ENCODE results near the gene LDLRAP1.

The LDLRAP1 gene

DNA sequence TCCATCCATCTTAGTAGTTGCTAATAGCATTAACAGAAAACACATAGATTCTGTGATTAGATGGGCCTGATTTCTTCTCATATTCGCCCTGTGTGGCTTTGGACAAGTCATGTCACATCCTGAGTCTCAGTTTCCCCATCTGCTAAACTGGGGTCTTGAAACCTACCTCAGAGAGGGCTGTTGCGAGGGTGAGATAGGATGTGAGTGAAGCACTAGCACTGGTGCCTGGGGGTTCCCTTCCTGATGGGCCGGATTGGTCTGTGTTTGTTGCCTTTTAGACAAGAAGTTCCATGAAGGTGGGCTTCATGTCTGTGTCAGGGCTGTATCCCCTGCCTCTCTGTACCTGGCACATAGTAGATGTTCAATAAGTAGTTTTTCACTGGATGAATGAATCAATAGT is 69.7 kb downstream of the LDLRAP1 start:
- no peak for DNase-seq (ENCODE audit: low spot score)
- TF ChIP-seq, protein P1, sequence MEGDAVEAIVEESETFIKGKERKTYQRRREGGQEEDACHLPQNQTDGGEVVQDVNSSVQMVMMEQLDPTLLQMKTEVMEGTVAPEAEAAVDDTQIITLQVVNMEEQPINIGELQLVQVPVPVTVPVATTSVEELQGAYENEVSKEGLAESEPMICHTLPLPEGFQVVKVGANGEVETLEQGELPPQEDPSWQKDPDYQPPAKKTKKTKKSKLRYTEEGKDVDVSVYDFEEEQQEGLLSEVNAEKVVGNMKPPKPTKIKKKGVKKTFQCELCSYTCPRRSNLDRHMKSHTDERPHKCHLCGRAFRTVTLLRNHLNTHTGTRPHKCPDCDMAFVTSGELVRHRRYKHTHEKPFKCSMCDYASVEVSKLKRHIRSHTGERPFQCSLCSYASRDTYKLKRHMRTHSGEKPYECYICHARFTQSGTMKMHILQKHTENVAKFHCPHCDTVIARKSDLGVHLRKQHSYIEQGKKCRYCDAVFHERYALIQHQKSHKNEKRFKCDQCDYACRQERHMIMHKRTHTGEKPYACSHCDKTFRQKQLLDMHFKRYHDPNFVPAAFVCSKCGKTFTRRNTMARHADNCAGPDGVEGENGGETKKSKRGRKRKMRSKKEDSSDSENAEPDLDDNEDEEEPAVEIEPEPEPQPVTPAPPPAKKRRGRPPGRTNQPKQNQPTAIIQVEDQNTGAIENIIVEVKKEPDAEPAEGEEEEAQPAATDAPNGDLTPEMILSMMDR (IDR thresholded peaks at IDR 0.05; ENCODE audit: borderline replicate concordance, control extremely low read depth, extremely low read depth, insufficient read depth, missing control alignments): no peak

DNA sequence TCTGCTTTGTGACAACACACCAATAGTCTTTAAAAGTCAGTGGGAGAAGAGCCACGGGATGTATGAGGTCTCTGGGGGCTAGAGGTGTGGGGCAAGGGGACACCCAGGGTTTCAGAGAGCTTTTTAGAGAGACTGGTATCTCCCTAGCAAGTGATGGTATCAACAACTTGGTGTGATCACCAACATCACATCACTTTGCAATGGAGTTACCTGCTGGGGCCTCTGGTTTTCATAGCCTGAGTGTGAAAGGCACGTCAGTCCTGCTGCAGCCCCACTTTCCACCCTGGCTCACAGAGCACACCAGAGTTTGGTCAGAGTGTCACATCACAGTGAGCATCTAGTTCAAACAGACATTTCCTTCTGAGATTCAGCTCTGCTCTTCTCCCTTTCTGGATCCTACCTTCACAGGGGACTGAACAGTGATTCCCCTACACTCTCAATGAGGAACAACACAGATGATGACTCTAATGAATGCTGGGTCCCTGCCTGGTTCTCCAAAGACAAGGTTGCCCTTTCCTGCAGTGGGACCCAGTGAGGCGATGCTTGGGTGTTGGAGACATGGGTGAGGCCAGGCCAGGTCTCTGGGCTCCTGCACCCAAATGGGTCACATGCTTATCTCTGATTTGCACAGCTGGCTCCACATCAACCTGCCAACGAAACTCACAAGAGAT is 71.2 kb downstream of the LDLRAP1 start:
- in situ Hi-C loops (cut with MboI; ENCODE audit: low sequenced_read_pairs, unreplicated experiment): no loop called here
- TF ChIP-seq, protein P1 (IDR thresholded peaks at IDR 0.05; ENCODE audit: borderline replicate concordance, control extremely low read depth, extremely low read depth, insufficient read depth, missing control alignments): no peak
- DNase-seq (ENCODE audit: low spot score): no peak

More for the DNA sequence above, 69.7 kb downstream of the LDLRAP1 start:
- in situ Hi-C loops (cut with MboI; ENCODE audit: low sequenced_read_pairs, unreplicated experiment): no loop called here

DNA sequence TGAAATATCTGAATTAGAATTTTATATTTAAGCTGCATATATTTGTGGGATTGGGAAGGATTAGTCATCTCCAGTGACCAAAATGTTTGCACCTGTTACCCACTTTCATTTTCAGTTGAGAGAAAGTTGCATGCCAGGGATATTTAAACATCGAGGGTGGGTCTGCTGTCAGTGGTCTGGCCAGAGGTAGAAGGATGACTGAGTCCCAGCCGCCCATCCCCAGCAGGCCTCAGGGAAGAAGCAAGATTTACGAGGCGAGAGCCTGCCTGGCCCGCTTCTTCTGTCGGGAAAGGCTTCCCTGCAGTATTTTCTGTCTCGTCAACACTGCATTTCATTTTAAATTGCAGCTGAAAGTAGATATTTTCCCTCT is 71.8 kb downstream of the LDLRAP1 start:
- DNase-seq (ENCODE audit: low spot score): no peak
- TF ChIP-seq, protein P1 (IDR thresholded peaks at IDR 0.05; ENCODE audit: borderline replicate concordance, control extremely low read depth, extremely low read depth, insufficient read depth, missing control alignments): no peak
- in situ Hi-C loops (cut with MboI; ENCODE audit: low sequenced_read_pairs, unreplicated experiment): no loop called here

DNA sequence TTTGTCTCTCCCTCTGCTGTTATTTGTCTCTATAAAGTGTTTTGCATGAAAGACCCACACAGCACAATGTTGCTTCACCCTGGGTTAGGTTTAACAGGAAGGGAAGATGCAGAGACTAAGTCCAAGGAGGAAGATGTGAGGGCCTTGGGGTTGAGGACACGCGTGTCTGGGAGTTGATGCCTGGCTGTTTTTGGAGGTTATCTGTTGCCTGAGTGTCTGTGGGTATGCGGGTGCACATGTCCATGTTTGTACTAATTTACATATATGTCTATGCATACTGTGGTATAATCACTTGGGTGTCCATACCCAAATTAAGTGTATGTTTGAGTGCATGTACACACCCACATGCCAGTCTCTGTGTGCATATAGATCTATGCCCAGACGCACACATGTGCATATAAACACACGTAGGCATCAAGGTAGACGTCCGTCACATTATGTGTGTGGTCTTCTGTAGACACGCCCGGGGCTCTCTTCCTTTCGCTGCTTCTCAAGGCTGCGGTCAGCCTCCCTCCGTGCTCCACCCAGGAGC is 72.2 kb downstream of the LDLRAP1 start:
- no peak for DNase-seq (ENCODE audit: low spot score)
- in situ Hi-C loops (cut with MboI; ENCODE audit: low sequenced_read_pairs, unreplicated experiment): no loop called here
- TF ChIP-seq, protein P1 (IDR thresholded peaks at IDR 0.05; ENCODE audit: borderline replicate concordance, control extremely low read depth, extremely low read depth, insufficient read depth, missing control alignments): no peak

DNA sequence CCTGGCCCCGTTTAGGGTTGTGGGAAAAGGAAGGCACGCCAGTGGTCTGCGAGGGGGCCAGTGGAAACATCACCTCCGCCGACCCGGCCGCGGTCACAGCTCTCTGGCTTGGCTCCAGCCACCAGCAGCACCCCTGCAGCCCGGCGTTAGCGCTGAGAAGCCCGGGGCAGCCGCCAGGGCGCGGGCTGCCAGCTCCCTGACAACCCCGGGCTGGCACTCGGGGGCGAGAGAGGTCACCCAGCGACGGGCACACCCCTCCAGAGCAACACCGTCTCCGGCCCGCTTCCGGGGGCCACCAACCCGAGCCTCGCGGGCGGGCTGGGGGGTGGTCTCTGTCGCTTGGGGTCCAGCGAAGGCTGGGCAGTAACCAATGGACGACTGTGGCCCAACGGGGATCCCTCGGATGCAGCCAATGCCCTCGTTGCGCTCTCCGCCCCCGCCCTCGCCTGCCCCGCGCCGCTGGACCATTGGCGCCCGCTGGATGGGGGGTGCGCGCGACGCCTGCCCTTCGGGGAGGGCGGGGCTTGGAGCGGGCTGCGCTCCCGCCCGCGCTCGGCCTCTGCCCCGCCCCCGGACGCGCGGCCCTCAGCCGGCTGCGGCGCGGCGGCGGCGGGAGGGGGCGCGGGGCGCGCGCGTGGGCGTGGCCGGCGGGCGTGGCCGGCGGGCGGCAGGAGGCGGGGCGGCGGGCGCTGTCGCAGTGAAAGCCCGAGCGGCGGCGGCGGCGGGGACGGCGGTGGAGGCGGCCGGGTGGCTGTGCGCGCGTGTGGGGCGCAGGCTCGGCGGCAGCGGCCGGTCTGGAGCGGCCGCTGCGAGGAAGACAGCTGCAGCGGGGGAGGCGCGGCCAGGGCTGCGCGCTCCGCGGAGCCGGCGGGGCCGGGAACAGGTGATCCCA is 72.9 kb downstream of the LDLRAP1 start, which contains the start of gene MAN1C1:
TSS of gene MAN1C1 (plus strand) at position 697 of the 892 bp plus-strand sequence. CDS start 1,007 bp downstream, outside the sequence.
- peak; percentile 95 for DNase-seq (ENCODE audit: low spot score)
- in situ Hi-C loops (cut with MboI; ENCODE audit: low sequenced_read_pairs, unreplicated experiment): no loop called here
- TF ChIP-seq, protein P1 (IDR thresholded peaks at IDR 0.05; ENCODE audit: borderline replicate concordance, control extremely low read depth, extremely low read depth, insufficient read depth, missing control alignments): no peak

DNA sequence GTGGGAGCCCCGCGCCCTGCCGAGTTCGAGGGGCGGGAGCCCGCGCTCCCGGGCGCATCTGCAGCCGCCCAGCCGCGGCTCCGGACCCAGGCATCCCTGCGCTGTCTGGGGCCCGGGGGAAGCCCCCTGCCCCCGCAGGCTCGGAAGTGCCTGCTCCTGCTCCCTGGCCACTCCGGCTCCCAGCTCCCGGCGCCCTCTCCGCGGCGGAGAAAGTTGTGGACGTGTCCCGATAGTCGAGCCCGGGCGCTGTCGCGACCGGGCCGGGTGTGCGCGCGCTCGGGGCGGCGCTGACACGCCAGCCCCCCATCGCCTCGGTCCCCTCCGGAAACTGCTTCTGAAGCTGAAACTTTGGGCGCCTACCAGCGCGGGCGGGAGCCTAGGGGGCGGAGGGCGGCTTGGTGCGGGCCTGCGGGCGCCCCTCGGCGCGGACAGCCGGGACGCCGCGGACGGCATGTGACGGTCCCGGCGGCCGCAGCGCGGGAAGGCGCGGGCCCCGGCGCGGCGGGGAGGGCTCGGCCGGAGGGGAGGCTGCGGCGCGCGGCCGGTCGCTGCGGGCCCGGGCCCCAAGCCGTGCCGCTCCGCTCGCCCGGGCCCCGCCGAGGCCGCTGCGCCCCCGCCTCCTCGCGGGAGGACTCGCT is 73.7 kb downstream of the LDLRAP1 start:
- TF ChIP-seq, protein P1 (IDR thresholded peaks at IDR 0.05; ENCODE audit: borderline replicate concordance, control extremely low read depth, extremely low read depth, insufficient read depth, missing control alignments): no peak
- peak; percentile 45 for DNase-seq (ENCODE audit: low spot score)
- in situ Hi-C loops (cut with MboI; ENCODE audit: low sequenced_read_pairs, unreplicated experiment): no loop called here
